Measurements from ENCODE around the gene KRTAP12-1. TPM values are rescaled to one million over a fixed set of nuclear protein-coding genes. Genes with fewer than 3 reads are reported as not detected.

Gene KRTAP12-1
- total and polyA plus RNA-seq, 2 of the 8 experiments (the other 6 are each of a cell fraction or from before 2014, with no cell fraction given): 0.50 to 0.73 TPM

GRCh38 chr21:44703731-44704635, 22.0 kb upstream of the KRTAP12-1 start:
- TF ChIP-seq EGR1 (IDR thresholded peaks at IDR 0.05; ENCODE audit: borderline replicate concordance, low read depth, low read length): no peak
- no peak for TF ChIP-seq TBP (IDR thresholded peaks at IDR 0.05; ENCODE audit: low read depth, low read length)
- H2BK12ac ChIP-seq (ENCODE audit: low read depth, low read length): peak overlapping the region; percentile 95
- H3K18ac ChIP-seq (ENCODE audit: extremely low read depth, low read length): peak overlapping the region; percentile 90
- H4K5ac ChIP-seq (ENCODE audit: insufficient read length, low read depth, low read length): peak overlapping the region; percentile 79
- H3K4ac ChIP-seq (replicated peaks; ENCODE audit: insufficient read length, low read depth, low read length): peak overlapping the region; percentile 16
- peak overlapping the region; percentile 92; the same call in 1 of the 2 replicates for H2BK15ac ChIP-seq (ENCODE audit: low read length)
- no peaks in the 10 kb centered on the region for H3K36me3 ChIP-seq (ENCODE audit: control insufficient read depth in 2 of 4, insufficient read depth in 4 of 4, low read length in 3 of 4)
- H4K91ac ChIP-seq (replicated peaks; ENCODE audit: insufficient read length, low read length): peak overlapping the region; percentile 75
- peaks cover 3% of the 10 kb centered on the region; the same call in 1 of the 2 replicates for H3K79me1 ChIP-seq (ENCODE audit: low read depth, low read length)
- H3K4me2 ChIP-seq (ENCODE audit: insufficient read depth in 1 of 2, low read depth in 2 of 2, low read length in 2 of 2): peak overlapping the region; percentile 58 to 77
- FAIRE-seq (no peak), DNase-seq (ENCODE audit: low read depth in 1 of 2, low spot score in 2 of 2) (no peak)
- peak overlapping the region; percentile 97 for H2AK5ac ChIP-seq (ENCODE audit: low read depth, low read length)
- peak overlapping the region in 3 of 4 experiments; percentile 14 to 48 (median 23); a peak in 5 of 8 replicates for H3K4me3 ChIP-seq (ENCODE audit: extremely low read depth in 1 of 4, insufficient read depth in 2 of 4, low read depth in 3 of 4, low read length in 4 of 4)
- peaks cover 3 to 56% (median 48%) of the 10 kb centered on the region in 4 experiments for H3K4me1 ChIP-seq (replicated peaks in 1 of 4; ENCODE audit: control insufficient read depth in 3 of 4, insufficient read depth in 4 of 4, low read length in 3 of 4)
- ChIA-PET CTCF (ENCODE audit: partially characterized antibody) (interaction anchor here (0.8 to 3.6 kb wide), 10 partner anchors 9 to 214 kb away, joined by 3 to 14 read pairs (median 4); no protein-coding TSS in a partner anchor), POLR2A (ENCODE audit: partially characterized antibody) (interaction anchor here (0.8 to 2.8 kb wide), 5 partner anchors 15 to 218 kb away, joined by 3 to 7 read pairs (median 4); partner anchors contain the start of gene UBE2G2)
- peak overlapping the region; percentile 77 for H4K8ac ChIP-seq (ENCODE audit: extremely low read depth, insufficient read depth, low read length)
- peaks cover 0 to 4% of the 10 kb centered on the region in 2 experiments for H4K20me1 ChIP-seq (replicated peaks in 1 of 2; ENCODE audit: control insufficient read depth in 1 of 2, insufficient read depth in 2 of 2, low read length in 2 of 2)
- H2BK20ac ChIP-seq (ENCODE audit: low read length): peak overlapping the region; percentile 97
- peak overlapping the region; percentile 52 for H3K56ac ChIP-seq (replicated peaks; ENCODE audit: insufficient read length, low read depth, low read length)
- no peaks in the 10 kb centered on the region for H3K79me2 ChIP-seq (ENCODE audit: control insufficient read depth in 1 of 2, insufficient read depth in 2 of 2, low read length in 2 of 2)
- H3K14ac ChIP-seq (ENCODE audit: insufficient read length): no peak overlapping the region
- peak overlapping the region; percentile 56; the same call in 1 of the 2 replicates for H3K27ac ChIP-seq (ENCODE audit: low read depth, low read length)
- H3K23ac ChIP-seq (ENCODE audit: insufficient read length): no peak overlapping the region
- peak overlapping the region; percentile 90; the same call in 1 of the 2 replicates for H2BK5ac ChIP-seq (ENCODE audit: low read depth, low read length)
- H3K9me3 ChIP-seq (ENCODE audit: insufficient read depth in 2 of 2, low read depth in 1 of 2, low read length in 1 of 2): no peaks in the 10 kb centered on the region
- H2AFZ ChIP-seq (ENCODE audit: low read length): no peak overlapping the region
- 52% methylated on average over 13 of the region's 13 CpGs; no CpG with 5 or more reads in 1 of the 2 experiments for WGBS, 2 experiments (ENCODE audit: extremely low coverage in 1 of 2, insufficient coverage in 1 of 2, insufficient read length in 1 of 2, insufficient replicate concordance in 2 of 2, low coverage in 1 of 2, low lambda C conversion rate in 2 of 2, missing lambda C conversion rate in 1 of 2)
- peaks cover 26% of the 10 kb centered on the region for H3K23me2 ChIP-seq (ENCODE audit: low read depth, low read length)
- H2BK120ac ChIP-seq (replicated peaks; ENCODE audit: low read depth, low read length): peak overlapping the region; percentile 85
- no peak overlapping the region; a peak in 1 of 7 replicates for H3K9ac ChIP-seq (replicated peaks in 1 of 4; ENCODE audit: extremely low read depth in 1 of 4, low read depth in 3 of 4, low read length in 3 of 4)
- peaks cover 5 to 23% (median 19%) of the 10 kb centered on the region in 4 experiments; a peak in 6 of 7 replicates for H3K27me3 ChIP-seq (replicated peaks in 1 of 4; ENCODE audit: control insufficient read depth in 3 of 4, extremely low read depth in 1 of 4, insufficient read depth in 3 of 4, low read length in 3 of 4)

Data from H1 (cell line).